Measurements from ENCODE around the gene SEC24A. TPM values are rescaled to one million over a fixed set of nuclear protein-coding genes. Genes with fewer than 3 reads are reported as not detected.
"Not testable (repeated sequence)": the region's sequence is repeated elsewhere in the genome, so short reads cannot be mapped to it uniquely, and the experiment has no call there.

SEC24A gene
- total RNA-seq, 1 donor from 2014 or later = 26.3 TPM

GRCh38 chr5:134647750-134648424 is 698 bp upstream of the SEC24A start:
- DNase-seq (ENCODE audit: low spot score) = no peak
- peak; percentile 38 for ATAC-seq
- intact Hi-C loops (cut with DNase I) = no loop called here

GRCh38 chr5:134649163-134649835 is 714 bp downstream of the SEC24A start:
- intact Hi-C loops (cut with DNase I) = no loop called here
- peak; percentile 70 for ATAC-seq

GRCh38 chr5:134650660-134651059 is 2.1 kb downstream of the SEC24A start:
- DNase-seq (ENCODE audit: low spot score) = peak; percentile 4
- intact Hi-C loops (cut with DNase I); ATAC-seq: not testable (repeated sequence)

More at GRCh38 chr5:134649163-134649835, 714 bp downstream of the SEC24A start:
- DNase-seq (ENCODE audit: low spot score) = no peak

GRCh38 chr5:134651531-134651930 is 2.9 kb downstream of the SEC24A start:
- DNase-seq (ENCODE audit: low spot score) = peak; percentile 15
- no peak for ATAC-seq
- intact Hi-C loops (cut with DNase I) = no loop called here

GRCh38 chr5:134656690-134657089 is 8.1 kb downstream of the SEC24A start:
- peak; percentile 23 for DNase-seq (ENCODE audit: low spot score)
- intact Hi-C loops (cut with DNase I) = no loop called here
- no peak for ATAC-seq

- ATAC-seq = no peak
- intact Hi-C loops (cut with DNase I) = no loop called here
- DNase-seq (ENCODE audit: low spot score) = peak; percentile 30
Observed at GRCh38 chr5:134659456-134659855, 10.9 kb downstream of the SEC24A start.

- ATAC-seq (no peak), DNase-seq (ENCODE audit: low spot score) (peak; percentile 0)
- intact Hi-C loops (cut with DNase I) = no loop called here
Observed at GRCh38 chr5:134659922-134660321, 11.3 kb downstream of the SEC24A start.

- ATAC-seq = no peak
- intact Hi-C loops (cut with DNase I) = no loop called here
- DNase-seq (ENCODE audit: low spot score) = no peak
Observed at GRCh38 chr5:134662971-134663370, 14.4 kb downstream of the SEC24A start.

- ATAC-seq (no peak), DNase-seq (ENCODE audit: low spot score) (no peak)
- intact Hi-C loops (cut with DNase I) = no loop called here
Observed at GRCh38 chr5:134664448-134664847, 15.9 kb downstream of the SEC24A start.

- intact Hi-C loops (cut with DNase I); ATAC-seq; DNase-seq (ENCODE audit: low spot score): not testable (repeated sequence)
Observed at GRCh38 chr5:134673546-134673945, 25.0 kb downstream of the SEC24A start.

- intact Hi-C loops (cut with DNase I); ATAC-seq; DNase-seq (ENCODE audit: low spot score): not testable (repeated sequence)
Observed at GRCh38 chr5:134677357-134677756, 28.8 kb downstream of the SEC24A start.

GRCh38 chr5:134690144-134690543 is 41.6 kb downstream of the SEC24A start:
- DNase-seq (ENCODE audit: low spot score); ATAC-seq; intact Hi-C loops (cut with DNase I): not testable (repeated sequence)

GRCh38 chr5:134692722-134693121 is 44.1 kb downstream of the SEC24A start:
- ATAC-seq (no peak), DNase-seq (ENCODE audit: low spot score) (no peak)
- intact Hi-C loops (cut with DNase I) = no loop called here

GRCh38 chr5:134708301-134708700 is 59.7 kb downstream of the SEC24A start:
- no peak for DNase-seq (ENCODE audit: low spot score)
- intact Hi-C loops (cut with DNase I) = no loop called here
- no peak for ATAC-seq

GRCh38 chr5:134714120-134714519 is 65.5 kb downstream of the SEC24A start:
- ATAC-seq (no peak), DNase-seq (ENCODE audit: low spot score) (no peak)
- intact Hi-C loops (cut with DNase I) = no loop called here

- ATAC-seq = no peak
- no peak for DNase-seq (ENCODE audit: low spot score)
- intact Hi-C loops (cut with DNase I) = no loop called here
Observed at GRCh38 chr5:134714541-134714940, 66.0 kb downstream of the SEC24A start.

GRCh38 chr5:134715466-134715865 is 66.9 kb downstream of the SEC24A start:
- ATAC-seq; intact Hi-C loops (cut with DNase I); DNase-seq (ENCODE audit: low spot score): not testable (repeated sequence)

- DNase-seq (ENCODE audit: low spot score) (no peak), ATAC-seq (no peak)
- intact Hi-C loops (cut with DNase I) = no loop called here
Observed at GRCh38 chr5:134724872-134725271, 76.3 kb downstream of the SEC24A start.

GRCh38 chr5:134732819-134733218 is 84.2 kb downstream of the SEC24A start:
- intact Hi-C loops (cut with DNase I) = no loop called here
- no peak for DNase-seq (ENCODE audit: low spot score)
- no peak for ATAC-seq

GRCh38 chr5:134735243-134735642 is 86.7 kb downstream of the SEC24A start:
- no peak for DNase-seq (ENCODE audit: low spot score)
- intact Hi-C loops (cut with DNase I) = no loop called here
- ATAC-seq = no peak

Measured in sciatic nerve (tissue), 2 donors.